Kidney (tissue), 14 donors: Measurements from ENCODE around the gene IBA57. TPM values are rescaled to one million over a fixed set of nuclear protein-coding genes. Genes with fewer than 3 reads are reported as not detected.
"Not testable (repeated sequence)": the region's sequence is repeated elsewhere in the genome, so short reads cannot be mapped to it uniquely, and the experiment has no call there.

Experiments
- DNase-seq, 5 donors: peaks; one replicate each; pipeline ENCODE4 v3.0.0-alpha.2; 2013 to 2020
- FAIRE-seq: peaks from 2 replicates; lab custom pipeline; 2012; peaks lifted over from hg19 to GRCh38; lab: Jason Lieb, UNC
- H3K27ac ChIP-seq, 2 donors: one replicate each; pipeline ENCODE4 v1.7.0; 2013; ENCODE audit warnings: low read depth in 2 of 2, low read length in 2 of 2, inconsistent platforms in 1 of 2
- H3K27me3 ChIP-seq: one replicate; pipeline ENCODE4 v1.7.1; 2013; ENCODE audit warnings: low read length, inconsistent platforms; ENCODE audit not compliant: control insufficient read depth, insufficient read depth
- H3K36me3 ChIP-seq, 3 donors: one replicate each; pipeline versions ENCODE4 v1.7.0 to v1.7.1; 2013; ENCODE audit warnings: low read length in 3 of 3, control low read depth in 1 of 3, inconsistent platforms in 1 of 3; ENCODE audit not compliant: insufficient read depth in 3 of 3, control insufficient read depth in 2 of 3
- H3K4me1 ChIP-seq, 3 donors: one replicate each; pipeline versions ENCODE4 v1.7.0 to v1.7.1; 2013; ENCODE audit warnings: low read length in 3 of 3, inconsistent platforms in 1 of 3, low read depth in 1 of 3; ENCODE audit not compliant: control insufficient read depth in 2 of 3, insufficient read depth in 2 of 3
- H3K4me3 ChIP-seq, 3 donors: one replicate each; pipeline versions ENCODE4 v1.7.0 to v1.8.1; 2013; ENCODE audit warnings: low read length in 3 of 3, control low read depth in 1 of 3, inconsistent platforms in 1 of 3
- H3K9ac ChIP-seq, 3 donors: one replicate each; pipeline versions ENCODE4 v1.7.0 to v1.7.1; 2013; ENCODE audit warnings: low read length in 3 of 3, control low read depth in 1 of 3, inconsistent platforms in 1 of 3
- H3K9me3 ChIP-seq, 3 donors: one replicate each; pipeline versions ENCODE4 v1.7.0 to v1.7.1; 2013; ENCODE audit warnings: low read length in 3 of 3, control low read depth in 1 of 3, inconsistent platforms in 1 of 3; ENCODE audit not compliant: control insufficient read depth in 2 of 3, insufficient read depth in 1 of 3
- CTCF ChIP-seq: IDR thresholded peaks from 3 replicates; pipeline ENCODE4 v1.5.1; 2012; ENCODE audit warnings: mild to moderate bottlenecking, moderate library complexity, borderline replicate concordance; ENCODE audit not compliant: insufficient read depth; ENCODE audit errors: extremely low read depth
- intact Hi-C: fragments of 100-400 bp; cut with DNase I; formaldehyde crosslinking; loops from one replicate; pipeline ENCODE4 v1.11.1; 2022
- polyA plus RNA-seq: library from polyadenylated mRNA; stranded (reverse); fragments of 350-450 nt; fragmentation: Illumina TruSeq; extraction: RNeasy Lipid Tissue Mini Kit (QIAGEN cat#74804); gene quantifications from one replicate; pipeline ENCODE4 v1.2.3, GENCODE V29; 2014; ENCODE audit warnings: low read depth, low replicate concordance; ENCODE audit not compliant: insufficient read depth
- total RNA-seq: library from RNA; stranded (reverse); fragmentation: NEBNext Ultra II Directional; extraction: Animal tissue kit (Norgen Biotek cat#: 25700); gene quantifications from one replicate; pipeline ENCODE4 v1.2.1, GENCODE V29; 2021
- donor health status: control.
- donor health status: control.
- donor health status: control.
- donor health status: control.
- donor health status: control.
- donor health status: DM: yes; HTN: yes; CAD: no.
- donor health status: Normal renal cell carcinoma (clear cell type).

The IBA57 gene
- total and polyA plus RNA-seq, 2 donors from 2014 or later, result 4.7 to 13.0 TPM

- Histone ChIP-seq H3K4me3 (no peak overlapping the region), H3K9me3 (no peaks in the 10 kb centered on the region), H3K27me3 (no peaks in the 10 kb centered on the region), H3K9ac (no peak overlapping the region), H3K27ac (no peak overlapping the region), H3K4me1 (no peaks in the 10 kb centered on the region), H3K36me3 (peaks cover 0 to 3% (median 0%) of the 10 kb centered on the region in 3 donors)
- FAIRE-seq (no peak), DNase-seq (peak in 2 of 5 donors; percentile 41 to 61)
- intact Hi-C loops, result no loop called here
- TF ChIP-seq CTCF, result no peak
These were observed 7.3 kb downstream of the IBA57 start for GRCh38 chr1:228172591-228173527.

- H3K4me3 ChIP-seq, FAIRE-seq, H3K9ac ChIP-seq, intact Hi-C loops, H3K27ac ChIP-seq, H3K9me3 ChIP-seq, H3K27me3 ChIP-seq, H3K4me1 ChIP-seq, H3K36me3 ChIP-seq: not testable (repeated sequence)
- peak in 3 of 5 donors; percentile 58 to 75 (median 64) for DNase-seq
These were observed 8.2 kb downstream of the IBA57 start for GRCh38 chr1:228173528-228174481.

GRCh38 chr1:228174482-228175315 lies 9.1 kb downstream of the IBA57 start:
- Histone ChIP-seq H3K4me3 (no peak overlapping the region), H3K36me3 (peaks cover 0 to 3% (median 0%) of the 10 kb centered on the region in 3 donors), H3K9ac (no peak overlapping the region), H3K4me1 (peaks cover 0 to 4% (median 0%) of the 10 kb centered on the region in 3 donors), H3K27ac (no peak overlapping the region), H3K9me3 (no peaks in the 10 kb centered on the region), H3K27me3 (no peaks in the 10 kb centered on the region)
- intact Hi-C loops, result no loop called here
- no peak for TF ChIP-seq CTCF
- peak in 3 of 5 donors; percentile 55 to 81 (median 71) for DNase-seq
- no peak for FAIRE-seq
